NT2/D1 (cell line): Measurements from ENCODE around the gene ZCCHC9.

Experiments
- YY1 ChIP-seq: IDR thresholded peaks from 2 replicates; pipeline ENCODE4 v1.6.1; 2011; ENCODE audit not compliant: insufficient read length, insufficient read depth
- ZNF274 ChIP-seq: IDR thresholded peaks from 2 replicates; pipeline ENCODE4 v1.6.1; 2011; ENCODE audit warnings: mild to moderate bottlenecking, low read depth, low read length

- no peak for TF ChIP-seq ZNF274
- no peak for TF ChIP-seq YY1
These were observed 11.2 kb upstream of the ZCCHC9 start for GRCh38 chr5:81290146-81290545.
